ENCODE measurements around the gene ANO3.

Gene ANO3

DNA sequence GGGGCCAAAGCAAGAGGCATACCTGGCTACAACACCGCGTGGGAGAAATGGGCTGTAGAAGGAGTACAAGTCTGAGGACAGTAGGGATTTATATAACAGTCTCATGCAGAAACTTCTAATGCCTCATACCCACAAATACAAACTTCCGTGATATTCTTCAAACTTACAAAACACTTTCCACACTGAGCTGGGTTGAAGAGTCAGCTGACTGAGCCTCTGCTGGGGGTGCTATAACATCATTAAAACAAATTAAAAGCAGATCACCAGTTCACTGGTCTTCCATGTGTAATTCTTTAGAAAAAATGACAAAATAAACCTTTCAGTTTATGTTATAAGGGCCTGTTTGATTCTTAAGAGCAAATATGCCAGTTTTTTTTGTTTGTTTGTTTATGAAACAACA, 148.1 kb downstream of the ANO3 start:
- TF ChIP-seq, protein P1, sequence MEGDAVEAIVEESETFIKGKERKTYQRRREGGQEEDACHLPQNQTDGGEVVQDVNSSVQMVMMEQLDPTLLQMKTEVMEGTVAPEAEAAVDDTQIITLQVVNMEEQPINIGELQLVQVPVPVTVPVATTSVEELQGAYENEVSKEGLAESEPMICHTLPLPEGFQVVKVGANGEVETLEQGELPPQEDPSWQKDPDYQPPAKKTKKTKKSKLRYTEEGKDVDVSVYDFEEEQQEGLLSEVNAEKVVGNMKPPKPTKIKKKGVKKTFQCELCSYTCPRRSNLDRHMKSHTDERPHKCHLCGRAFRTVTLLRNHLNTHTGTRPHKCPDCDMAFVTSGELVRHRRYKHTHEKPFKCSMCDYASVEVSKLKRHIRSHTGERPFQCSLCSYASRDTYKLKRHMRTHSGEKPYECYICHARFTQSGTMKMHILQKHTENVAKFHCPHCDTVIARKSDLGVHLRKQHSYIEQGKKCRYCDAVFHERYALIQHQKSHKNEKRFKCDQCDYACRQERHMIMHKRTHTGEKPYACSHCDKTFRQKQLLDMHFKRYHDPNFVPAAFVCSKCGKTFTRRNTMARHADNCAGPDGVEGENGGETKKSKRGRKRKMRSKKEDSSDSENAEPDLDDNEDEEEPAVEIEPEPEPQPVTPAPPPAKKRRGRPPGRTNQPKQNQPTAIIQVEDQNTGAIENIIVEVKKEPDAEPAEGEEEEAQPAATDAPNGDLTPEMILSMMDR (IDR thresholded peaks at IDR 0.05; ENCODE audit: extremely low read depth, missing control alignments): no peak
- DNase-seq (ENCODE audit: low spot score): no peak

DNA sequence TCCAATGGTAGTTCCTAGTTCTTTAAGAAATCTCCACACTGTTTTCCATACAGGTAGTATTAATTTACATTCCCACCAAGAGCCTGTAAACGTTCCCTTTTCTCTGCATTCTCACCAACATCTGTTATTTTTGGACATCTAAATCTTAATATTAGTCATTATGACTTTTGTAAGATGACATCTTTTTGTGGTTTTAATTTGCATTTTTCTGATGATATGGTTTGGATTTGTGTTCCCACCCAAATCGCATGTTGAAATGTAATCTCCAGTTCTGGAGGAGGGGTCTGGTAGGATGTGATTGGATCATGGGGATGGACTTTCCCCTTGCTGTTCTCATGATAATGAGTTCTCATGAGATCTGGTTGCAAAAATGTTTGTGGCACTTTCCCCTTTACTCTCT, 151.2 kb downstream of the ANO3 start:
- DNase-seq (ENCODE audit: low spot score): no peak
- TF ChIP-seq, protein P1 (IDR thresholded peaks at IDR 0.05; ENCODE audit: extremely low read depth, missing control alignments): no peak

DNA sequence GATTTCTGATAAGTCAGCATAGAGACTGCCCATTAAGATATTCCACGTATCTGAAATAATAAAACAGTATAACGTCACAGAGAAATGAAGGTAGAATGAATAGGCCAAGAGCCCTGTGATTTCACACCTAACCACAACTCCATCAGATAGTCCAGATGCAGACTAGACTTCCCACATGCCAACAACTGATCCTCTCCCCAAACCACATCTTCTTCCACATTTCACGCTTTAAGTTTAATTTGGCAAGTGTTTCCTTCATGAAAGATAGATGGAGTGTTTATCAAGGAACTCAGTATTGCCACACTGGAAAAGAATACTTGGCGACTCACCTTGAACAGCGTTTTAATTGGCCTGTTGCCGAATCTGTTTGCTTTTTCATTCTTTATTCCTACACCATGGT, 158.6 kb downstream of the ANO3 start:
- DNase-seq (ENCODE audit: low spot score): no peak
- TF ChIP-seq, protein P1 (IDR thresholded peaks at IDR 0.05; ENCODE audit: extremely low read depth, missing control alignments): no peak

DNA sequence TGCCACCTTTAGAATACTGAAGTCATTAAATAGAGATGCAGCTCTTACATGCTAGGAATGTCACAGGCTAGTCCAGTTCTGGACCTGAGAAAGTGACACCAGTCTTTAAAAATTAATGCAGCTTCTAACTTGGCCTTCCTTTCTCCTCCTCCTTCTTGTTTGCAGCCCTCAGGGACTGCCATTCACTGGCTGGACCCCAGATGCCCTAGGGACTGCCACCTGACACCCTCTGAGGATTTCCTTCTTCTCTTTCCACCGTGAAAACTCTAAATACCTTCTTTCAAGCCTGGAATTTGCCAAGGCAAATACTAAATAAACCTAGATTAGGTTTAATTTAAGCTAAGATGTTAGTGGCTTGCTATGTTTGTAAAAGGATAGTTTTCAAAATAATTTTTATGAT, 161.7 kb downstream of the ANO3 start:
- no peak for DNase-seq (ENCODE audit: low spot score)
- TF ChIP-seq, protein P1 (IDR thresholded peaks at IDR 0.05; ENCODE audit: extremely low read depth, missing control alignments): no peak

DNA sequence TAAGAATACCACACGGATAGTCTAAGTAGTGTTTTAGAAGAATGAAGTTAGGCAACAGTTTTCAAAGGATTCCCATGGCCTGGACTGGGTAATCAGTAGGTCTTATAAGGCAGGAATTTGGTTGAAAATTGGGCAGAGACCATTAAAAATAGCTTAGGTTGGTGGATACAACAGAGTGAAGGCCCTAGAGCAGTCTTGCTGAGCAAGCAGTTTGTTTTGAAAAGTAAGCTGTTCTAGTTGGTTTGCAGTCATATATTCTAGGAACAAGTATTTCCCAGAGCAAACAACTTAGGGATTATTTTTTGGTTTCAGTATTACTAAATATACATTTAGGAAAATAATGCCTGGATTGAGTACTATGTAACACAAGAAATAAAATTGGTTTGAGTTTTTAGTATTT, 175.3 kb downstream of the ANO3 start:
- DNase-seq (ENCODE audit: low spot score): no peak
- TF ChIP-seq, protein P1 (IDR thresholded peaks at IDR 0.05; ENCODE audit: extremely low read depth, missing control alignments): no peak

DNA sequence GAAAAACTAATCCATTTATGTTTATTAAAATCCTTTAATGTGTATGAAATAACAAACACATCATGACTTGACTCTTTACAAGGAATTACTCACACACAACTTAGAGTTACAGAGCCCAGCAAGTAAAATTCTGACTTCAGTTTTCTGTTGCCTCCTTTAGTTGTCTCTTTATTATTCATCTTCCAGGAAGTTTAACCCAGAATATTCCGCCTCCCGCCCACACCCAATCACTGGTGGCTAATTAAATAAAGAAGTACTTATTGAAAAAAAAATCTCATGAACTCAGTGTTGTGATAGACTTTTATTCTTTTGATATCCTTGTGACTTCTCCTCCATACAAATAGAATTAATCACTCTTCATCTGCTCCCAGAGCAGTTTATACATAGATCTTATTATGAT, 178.2 kb downstream of the ANO3 start:
- TF ChIP-seq, protein P1 (IDR thresholded peaks at IDR 0.05; ENCODE audit: extremely low read depth, missing control alignments): no peak
- no peak for DNase-seq (ENCODE audit: low spot score)

DNA sequence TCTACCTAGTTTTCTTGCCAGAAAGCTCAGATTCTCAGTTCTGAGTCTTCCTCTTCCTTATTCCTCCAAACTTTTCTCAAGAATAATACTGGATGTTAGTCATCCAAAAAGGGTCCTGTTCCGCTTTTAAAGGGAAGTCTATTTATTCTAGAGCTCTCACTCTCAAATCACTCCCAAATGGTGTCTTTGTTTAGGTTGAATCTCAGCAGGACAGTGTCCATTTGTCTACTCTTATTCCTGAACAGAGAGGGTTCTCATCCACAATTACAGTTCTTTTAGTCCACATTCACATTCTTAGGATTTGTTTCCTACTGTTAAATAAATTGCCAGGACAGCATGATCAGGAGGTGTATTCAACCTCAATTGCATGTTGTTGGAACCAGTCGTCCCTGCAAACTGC, 178.8 kb downstream of the ANO3 start:
- DNase-seq (ENCODE audit: low spot score): no peak
- TF ChIP-seq, protein P1 (IDR thresholded peaks at IDR 0.05; ENCODE audit: extremely low read depth, missing control alignments): no peak

All from GM20000 (cell line).